ENCODE results near the gene MRGPRD. TPM values are rescaled to one million over a fixed set of nuclear protein-coding genes. Genes with fewer than 3 reads are reported as not detected.
A peak's percentile ranks its signal among the peaks of the same experiment; 100 is the strongest.

MRGPRD gene
- total RNA-seq, 1 experiment from 2014 or later = not detected

DNA sequence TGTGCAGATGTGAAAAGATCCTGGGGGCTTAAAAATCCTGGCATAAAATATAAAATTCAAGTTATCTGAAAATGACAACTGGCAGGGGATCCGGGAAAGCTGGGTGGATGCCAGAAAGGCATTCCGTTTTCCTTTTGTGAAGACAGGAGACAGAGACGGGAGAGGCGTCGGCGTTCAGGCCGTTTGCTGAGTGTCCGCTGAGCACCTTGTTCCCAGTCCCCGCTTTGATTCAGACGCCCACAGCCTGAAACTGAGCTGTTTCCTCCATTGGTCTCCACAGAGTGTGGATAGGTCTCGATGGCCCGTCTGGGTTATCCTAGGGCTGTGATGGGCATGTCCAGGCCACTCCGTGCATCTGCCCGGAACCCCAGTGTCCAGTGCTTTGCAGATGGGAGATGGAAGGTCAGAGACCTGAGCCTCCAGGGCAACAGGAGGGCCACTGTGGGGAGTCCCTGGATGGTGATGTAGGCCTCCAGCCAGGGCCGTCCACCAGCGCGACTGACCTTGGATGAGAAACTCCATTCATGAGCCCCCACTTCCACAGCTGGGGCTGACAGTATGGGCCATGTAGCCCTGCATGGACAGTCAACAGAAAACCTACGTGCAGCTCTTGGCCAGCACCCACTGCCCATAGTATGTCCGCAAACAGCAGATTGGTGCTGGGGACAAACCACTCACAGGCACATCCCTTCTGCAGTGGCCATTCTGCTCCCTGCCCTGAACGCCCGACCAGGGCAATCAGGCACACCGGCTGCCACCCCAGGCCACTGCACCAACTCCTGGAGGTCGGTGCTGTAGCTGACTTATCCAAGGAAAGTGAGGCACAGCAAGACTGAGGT, 20.7 kb upstream of the MRGPRD start:
- Histone ChIP-seq H3K27me3 (ENCODE audit: insufficient read depth, low read length) (no peaks in the 10 kb centered on the region), H3K4me1 (ENCODE audit: control insufficient read depth in 1 of 2, insufficient read depth in 2 of 2, low read length in 2 of 2) (peaks cover 0 to 14% of the 10 kb centered on the region in 2 experiments; a peak in 2 of 4 replicates), H3K36me3 (ENCODE audit: control insufficient read depth in 1 of 2, insufficient read depth in 2 of 2, low read length in 2 of 2) (no peaks in the 10 kb centered on the region), H3K27ac (ENCODE audit: low read depth, low read length) (no peak overlapping the region), H3K9ac (ENCODE audit: low read length) (no peak overlapping the region), H3K4me3 (replicated peaks in 1 of 2; ENCODE audit: low read depth in 1 of 2, low read length in 2 of 2) (no peak overlapping the region), H4K20me1 (ENCODE audit: insufficient read depth) (no peaks in the 10 kb centered on the region), H2AFZ (ENCODE audit: low read depth, low read length, poor library complexity, severe bottlenecking) (no peak overlapping the region), H3K79me2 (ENCODE audit: insufficient read depth, low read length) (no peaks in the 10 kb centered on the region), H3K9me3 (ENCODE audit: control insufficient read depth in 1 of 2, insufficient read depth in 1 of 2, low read depth in 1 of 2, low read length in 2 of 2) (no peaks in the 10 kb centered on the region), H3K9me2 (ENCODE audit: insufficient read depth) (no peaks in the 10 kb centered on the region), H3K4me2 (ENCODE audit: low read length) (0 out of 2 replicates have a peak overlapping the region, but pooled peaks have one; percentile 23)
- RAD21 ChIA-PET (ENCODE audit: low non-redundant PET in 1 of 2, low total read pairs in 2 of 2, uncharacterized antibody in 2 of 2, unreplicated experiment in 2 of 2) = no interaction called here
- intact Hi-C loops (cut with micrococcal nuclease) = no loop called here
- TF ChIP-seq TCF7L2 (IDR thresholded peaks at IDR 0.05; ENCODE audit: borderline replicate concordance, extremely low read depth, insufficient read depth, insufficient read length) (no peak), SRF (IDR thresholded peaks at IDR 0.05; ENCODE audit: low read depth) (no peak), EGR1 (IDR thresholded peaks at IDR 0.05; ENCODE audit: low read depth) (no peak)
- CTCF ChIA-PET = interaction anchor here (1.5 kb wide), 1 partner anchor 9 kb away, joined by 6 read pairs; no protein-coding TSS in a partner anchor
- ATAC-seq (no peak), DNase-seq (ENCODE audit: low read depth, low spot score) (no peak)
- POLR2A ChIA-PET = no interaction called here
- BruUV-seq (replicated peaks) = no TSS peak

DNA sequence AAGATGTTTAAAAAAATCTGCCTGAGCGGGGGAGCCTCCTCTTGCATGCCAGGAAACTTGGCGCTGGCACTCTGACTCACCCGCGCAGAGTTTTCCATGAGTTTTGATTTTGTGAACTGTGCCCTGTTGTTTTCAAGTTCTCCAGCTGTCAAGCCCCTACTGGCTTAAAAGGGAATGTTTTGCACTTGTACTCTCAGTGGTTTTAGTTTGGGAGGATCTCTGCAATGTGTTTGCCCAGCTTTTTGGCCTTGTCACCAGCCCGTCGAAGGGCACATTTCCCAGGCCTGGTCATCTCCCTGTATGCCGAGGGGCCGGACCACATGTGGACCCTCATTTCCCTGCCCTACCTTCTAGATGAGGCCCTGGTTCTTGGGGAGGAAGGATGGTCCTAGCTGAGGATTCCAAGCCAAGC, 20.1 kb upstream of the MRGPRD start:
- ChIA-PET CTCF (interaction anchor here (1.5 kb wide), 1 partner anchor 10 kb away, joined by 6 read pairs; no protein-coding TSS in a partner anchor), POLR2A (no interaction called here), RAD21 (ENCODE audit: low non-redundant PET in 1 of 2, low total read pairs in 2 of 2, uncharacterized antibody in 2 of 2, unreplicated experiment in 2 of 2) (no interaction called here)
- no peak overlapping the region for H3K27ac ChIP-seq (ENCODE audit: low read depth, low read length)
- no peaks in the 10 kb centered on the region for H3K27me3 ChIP-seq (ENCODE audit: insufficient read depth, low read length)
- H3K4me3 ChIP-seq (replicated peaks in 1 of 2; ENCODE audit: low read depth in 1 of 2, low read length in 2 of 2) = no peak overlapping the region
- intact Hi-C loops (cut with micrococcal nuclease) = no loop called here
- no peaks in the 10 kb centered on the region for H3K79me2 ChIP-seq (ENCODE audit: insufficient read depth, low read length)
- 0 out of 2 replicates have a peak overlapping the region, but pooled peaks have one; percentile 7 for H3K9ac ChIP-seq (ENCODE audit: low read length)
- H3K4me1 ChIP-seq (ENCODE audit: control insufficient read depth in 1 of 2, insufficient read depth in 2 of 2, low read length in 2 of 2) = peaks cover 0 to 14% of the 10 kb centered on the region in 2 experiments; a peak in 2 of 4 replicates
- H3K9me3 ChIP-seq (ENCODE audit: control insufficient read depth in 1 of 2, insufficient read depth in 1 of 2, low read depth in 1 of 2, low read length in 2 of 2) = no peaks in the 10 kb centered on the region
- 0 out of 2 replicates have a peak overlapping the region, but pooled peaks have one; percentile 23 for H3K4me2 ChIP-seq (ENCODE audit: low read length)
- H2AFZ ChIP-seq (ENCODE audit: low read depth, low read length, poor library complexity, severe bottlenecking) = no peak overlapping the region
- no TSS peak for BruUV-seq (replicated peaks)
- H3K9me2 ChIP-seq (ENCODE audit: insufficient read depth) = no peaks in the 10 kb centered on the region
- TF ChIP-seq EGR1 (IDR thresholded peaks at IDR 0.05; ENCODE audit: low read depth) (no peak), ELF1 (IDR thresholded peaks at IDR 0.05; ENCODE audit: borderline replicate concordance, low read depth) (no peak), ZFX (IDR thresholded peaks at IDR 0.05) (no peak), SRF (IDR thresholded peaks at IDR 0.05; ENCODE audit: low read depth) (no peak)
- TF ChIP-seq, protein P1, sequence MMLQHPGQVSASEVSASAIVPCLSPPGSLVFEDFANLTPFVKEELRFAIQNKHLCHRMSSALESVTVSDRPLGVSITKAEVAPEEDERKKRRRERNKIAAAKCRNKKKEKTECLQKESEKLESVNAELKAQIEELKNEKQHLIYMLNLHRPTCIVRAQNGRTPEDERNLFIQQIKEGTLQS (IDR thresholded peaks at IDR 0.05) = no peak
- TF ChIP-seq, protein P2, sequence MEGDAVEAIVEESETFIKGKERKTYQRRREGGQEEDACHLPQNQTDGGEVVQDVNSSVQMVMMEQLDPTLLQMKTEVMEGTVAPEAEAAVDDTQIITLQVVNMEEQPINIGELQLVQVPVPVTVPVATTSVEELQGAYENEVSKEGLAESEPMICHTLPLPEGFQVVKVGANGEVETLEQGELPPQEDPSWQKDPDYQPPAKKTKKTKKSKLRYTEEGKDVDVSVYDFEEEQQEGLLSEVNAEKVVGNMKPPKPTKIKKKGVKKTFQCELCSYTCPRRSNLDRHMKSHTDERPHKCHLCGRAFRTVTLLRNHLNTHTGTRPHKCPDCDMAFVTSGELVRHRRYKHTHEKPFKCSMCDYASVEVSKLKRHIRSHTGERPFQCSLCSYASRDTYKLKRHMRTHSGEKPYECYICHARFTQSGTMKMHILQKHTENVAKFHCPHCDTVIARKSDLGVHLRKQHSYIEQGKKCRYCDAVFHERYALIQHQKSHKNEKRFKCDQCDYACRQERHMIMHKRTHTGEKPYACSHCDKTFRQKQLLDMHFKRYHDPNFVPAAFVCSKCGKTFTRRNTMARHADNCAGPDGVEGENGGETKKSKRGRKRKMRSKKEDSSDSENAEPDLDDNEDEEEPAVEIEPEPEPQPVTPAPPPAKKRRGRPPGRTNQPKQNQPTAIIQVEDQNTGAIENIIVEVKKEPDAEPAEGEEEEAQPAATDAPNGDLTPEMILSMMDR (IDR thresholded peaks at IDR 0.05 in 2 of 3, conservative IDR thresholded peaks at IDR 0.05 in 1 of 3; ENCODE audit: borderline replicate concordance in 1 of 3, insufficient read depth in 1 of 3, low read depth in 2 of 3, low read length in 2 of 3) = peak in 2 of 3 experiments; percentile 51 to 63; a peak in 4 of 6 replicates
- no peaks in the 10 kb centered on the region for H4K20me1 ChIP-seq (ENCODE audit: insufficient read depth)
- ATAC-seq (peak; percentile 81), DNase-seq (ENCODE audit: low read depth, low spot score) (peak; percentile 27)
- H3K36me3 ChIP-seq (ENCODE audit: control insufficient read depth in 1 of 2, insufficient read depth in 2 of 2, low read length in 2 of 2) = no peaks in the 10 kb centered on the region

Measured in HCT116 (cell line).